Mucosa of descending colon (tissue), 3 donors: ENCODE data around the gene GAPVD1. TPM values are rescaled to one million over a fixed set of nuclear protein-coding genes. Genes with fewer than 3 reads are reported as not detected.
A peak's percentile ranks its signal among the peaks of the same experiment; 100 is the strongest.

Experiments
- ATAC-seq: fragments of 200-7000 bp; cut with Tn5 transposase; one replicate; pipeline ENCODE4 v1.9.1; 2020; ENCODE audit warnings: mild to moderate bottlenecking, moderate library complexity
- DNase-seq, 3 donors: peaks; one replicate each; pipeline ENCODE4 v3.0.0-alpha.2; 2020
- H3K36me3 ChIP-seq: fragments of 200-600 bp; one replicate; pipeline ENCODE4 v1.8.0; 2021; ENCODE audit warnings: low read depth, mild to moderate bottlenecking
- H3K4me1 ChIP-seq: fragments of 200-600 bp; one replicate; pipeline ENCODE4 v1.8.0; 2021; ENCODE audit warnings: low read depth, mild to moderate bottlenecking
- H3K4me3 ChIP-seq: fragments of 200-600 bp; one replicate; pipeline ENCODE4 v1.8.0; 2021; ENCODE audit warnings: mild to moderate bottlenecking
- H3K9me3 ChIP-seq: fragments of 200-600 bp; one replicate; pipeline ENCODE4 v1.8.0; 2021; ENCODE audit warnings: mild to moderate bottlenecking
- intact Hi-C, 2 donors: fragments of 100-400 bp; cut with DNase I in 1 of 2; cut with micrococcal nuclease in 1 of 2; formaldehyde crosslinking; loops; one replicate each; pipeline versions ENCODE4 v1.11.0 to v1.11.1; 2022; cut with DNase I, micrococcal nuclease
- total RNA-seq, 3 donors: library from RNA; stranded (reverse); fragmentation: NEBNext Ultra II Directional in 2 of 3; extraction: Animal tissue kit (Norgen Biotek cat#: 25700) in 2 of 3; gene quantifications; one replicate each; pipeline versions ENCODE4 v1.2.1 to v1.2.4, GENCODE V29; 2021 to 2023
- TF ChIP-seq, protein P1 (sequence below): fragments of 200-600 bp; IDR thresholded peaks from one replicate; pipeline ENCODE4 v1.8.0; 2022; ENCODE audit warnings: antibody characterized with exemption, mild to moderate bottlenecking
- donor health status: DM: no; HTN: no; CAD: no; lungs with moderate emphysema.
- donor health status: DM: no; HTN: no; CAD: no.
- donor health status: DM: no; HTN: yes; CAD: no.

GAPVD1 gene
- total RNA-seq, 3 donors from 2014 or later: 40.8 to 55.1 (median 41.4) TPM

DNA sequence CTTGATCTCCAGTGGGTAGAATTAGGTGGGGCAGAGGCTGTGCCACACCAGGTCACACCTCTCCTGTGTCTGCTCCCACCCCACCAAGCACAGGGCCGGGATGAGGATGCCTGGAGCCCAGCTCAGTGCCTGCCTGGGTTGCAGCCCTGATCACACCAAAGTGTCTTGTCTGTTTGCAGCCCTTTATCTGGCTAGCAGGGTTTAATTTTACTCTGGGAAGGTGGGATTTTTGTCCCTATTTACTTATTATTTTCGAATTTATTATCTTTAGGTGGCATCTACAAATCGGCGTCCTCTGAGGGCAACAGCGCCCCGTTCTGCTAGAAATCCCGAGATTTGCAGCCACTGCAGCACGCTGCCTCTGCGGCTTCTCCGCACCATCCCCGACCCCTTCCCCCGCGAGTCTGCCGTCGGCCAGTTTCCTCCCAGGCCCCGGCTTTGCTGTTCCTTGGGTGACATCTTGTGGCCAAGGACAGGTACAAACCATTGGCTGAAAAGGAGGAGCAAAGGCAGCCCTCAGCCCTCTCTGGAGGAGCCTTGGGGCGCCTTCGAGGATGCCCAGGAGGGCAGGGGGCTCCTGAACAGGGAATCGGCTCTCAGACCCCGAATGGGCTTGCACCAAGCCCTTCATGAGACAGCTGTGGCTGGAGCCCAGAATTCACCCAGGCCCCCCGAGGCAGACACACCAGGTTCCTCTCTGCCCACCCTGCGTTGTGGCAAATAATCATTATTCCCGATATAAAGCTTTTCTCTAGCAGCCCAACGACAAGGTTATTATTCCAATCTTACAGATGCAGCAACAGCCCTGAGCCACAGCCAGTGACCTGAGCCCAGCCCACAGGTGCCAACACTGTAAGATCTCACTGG, 113.0 kb downstream of the GAPVD1 start:
- Histone ChIP-seq H3K9me3 (no peaks in the 10 kb centered on the region), H3K4me1 (peaks cover 5% of the 10 kb centered on the region), H3K4me3 (no peak overlapping the region), H3K36me3 (no peaks in the 10 kb centered on the region)
- intact Hi-C loops: loop anchor here in 1 of 2 donors (5.0 kb wide), 1 partner anchor 602 kb away; the partner anchor contains the start of gene NR6A1
- ATAC-seq: peak; percentile 88
- TF ChIP-seq, protein P1, sequence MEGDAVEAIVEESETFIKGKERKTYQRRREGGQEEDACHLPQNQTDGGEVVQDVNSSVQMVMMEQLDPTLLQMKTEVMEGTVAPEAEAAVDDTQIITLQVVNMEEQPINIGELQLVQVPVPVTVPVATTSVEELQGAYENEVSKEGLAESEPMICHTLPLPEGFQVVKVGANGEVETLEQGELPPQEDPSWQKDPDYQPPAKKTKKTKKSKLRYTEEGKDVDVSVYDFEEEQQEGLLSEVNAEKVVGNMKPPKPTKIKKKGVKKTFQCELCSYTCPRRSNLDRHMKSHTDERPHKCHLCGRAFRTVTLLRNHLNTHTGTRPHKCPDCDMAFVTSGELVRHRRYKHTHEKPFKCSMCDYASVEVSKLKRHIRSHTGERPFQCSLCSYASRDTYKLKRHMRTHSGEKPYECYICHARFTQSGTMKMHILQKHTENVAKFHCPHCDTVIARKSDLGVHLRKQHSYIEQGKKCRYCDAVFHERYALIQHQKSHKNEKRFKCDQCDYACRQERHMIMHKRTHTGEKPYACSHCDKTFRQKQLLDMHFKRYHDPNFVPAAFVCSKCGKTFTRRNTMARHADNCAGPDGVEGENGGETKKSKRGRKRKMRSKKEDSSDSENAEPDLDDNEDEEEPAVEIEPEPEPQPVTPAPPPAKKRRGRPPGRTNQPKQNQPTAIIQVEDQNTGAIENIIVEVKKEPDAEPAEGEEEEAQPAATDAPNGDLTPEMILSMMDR: peak; percentile 46
- DNase-seq: peak; percentile 44 to 68 (median 60)

DNA sequence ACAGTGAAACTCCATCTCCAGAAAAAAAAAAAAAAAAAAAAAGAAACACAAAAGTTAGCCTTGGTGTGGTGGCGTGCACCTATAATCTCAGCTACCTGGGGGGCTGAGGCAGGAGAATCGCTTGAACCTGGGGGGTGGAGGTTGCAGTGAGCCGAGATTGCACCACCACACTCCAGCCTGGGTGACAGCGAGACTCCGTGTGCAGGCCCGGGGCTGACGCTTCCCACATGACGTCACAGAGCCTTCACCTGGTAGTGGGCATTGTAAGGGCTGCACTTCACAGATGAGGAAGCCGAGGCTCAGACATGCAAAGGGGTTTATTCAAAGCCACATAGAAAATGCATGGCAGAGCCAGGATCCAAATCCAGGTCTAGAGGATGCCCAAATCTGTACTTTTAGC, 114.2 kb downstream of the GAPVD1 start:
- Histone ChIP-seq H3K36me3 (no peaks in the 10 kb centered on the region), H3K4me3 (no peak overlapping the region), H3K9me3 (no peaks in the 10 kb centered on the region), H3K4me1 (peaks cover 5% of the 10 kb centered on the region)
- TF ChIP-seq, protein P1: no peak
- ATAC-seq (no peak), DNase-seq (no peak)
- intact Hi-C loops: no loop called here

DNA sequence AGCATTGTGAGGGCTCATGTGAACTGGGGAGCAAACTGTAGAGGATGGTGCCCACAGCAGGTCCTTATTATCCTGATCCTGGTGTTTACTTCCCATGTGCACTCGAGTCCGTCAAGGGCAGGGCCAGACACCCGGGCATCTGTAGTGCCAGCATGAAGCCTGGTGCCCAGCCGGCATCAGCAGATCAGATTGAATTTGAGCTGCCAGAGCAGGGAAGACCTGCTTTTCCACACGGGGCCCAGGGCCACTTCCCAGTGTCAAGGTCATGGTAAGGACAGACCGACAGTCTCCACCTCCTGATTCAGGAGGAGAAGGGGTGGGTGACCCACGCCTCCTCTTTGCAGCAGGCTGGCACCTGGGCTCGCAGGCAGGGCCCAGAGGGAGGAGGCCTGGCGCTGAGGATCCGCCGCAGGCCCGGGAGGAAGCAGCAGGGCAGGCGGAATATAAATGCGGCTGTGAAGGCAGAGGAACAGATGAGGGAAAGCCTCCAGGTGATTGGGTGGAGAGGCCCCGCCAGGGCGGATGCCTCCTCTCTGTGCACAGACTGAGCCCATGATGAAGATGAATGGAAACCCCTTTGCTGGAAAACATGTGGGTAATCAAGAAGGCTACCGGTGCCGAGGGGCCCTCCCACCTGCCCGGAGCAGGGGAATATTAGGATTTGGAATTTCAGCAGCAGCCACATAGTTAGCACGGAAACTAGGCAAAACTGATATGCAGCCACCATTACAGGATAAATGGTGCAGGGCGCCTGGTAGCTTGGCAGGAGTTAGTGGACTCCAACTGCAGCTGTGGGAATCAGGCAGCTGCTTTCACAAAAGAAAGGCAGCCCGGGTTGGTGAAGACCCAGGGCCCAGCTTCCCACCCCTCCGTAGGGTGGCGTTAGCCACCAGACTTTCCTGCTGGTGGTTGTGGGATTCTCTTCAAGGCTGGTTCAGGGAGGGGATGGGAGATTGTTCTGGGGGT, 114.9 kb downstream of the GAPVD1 start:
- Histone ChIP-seq H3K4me3 (no peak overlapping the region), H3K36me3 (no peaks in the 10 kb centered on the region), H3K9me3 (no peaks in the 10 kb centered on the region), H3K4me1 (peaks cover 5% of the 10 kb centered on the region)
- intact Hi-C loops: no loop called here
- no peak for ATAC-seq
- TF ChIP-seq, protein P1: no peak
- DNase-seq: no peak

DNA sequence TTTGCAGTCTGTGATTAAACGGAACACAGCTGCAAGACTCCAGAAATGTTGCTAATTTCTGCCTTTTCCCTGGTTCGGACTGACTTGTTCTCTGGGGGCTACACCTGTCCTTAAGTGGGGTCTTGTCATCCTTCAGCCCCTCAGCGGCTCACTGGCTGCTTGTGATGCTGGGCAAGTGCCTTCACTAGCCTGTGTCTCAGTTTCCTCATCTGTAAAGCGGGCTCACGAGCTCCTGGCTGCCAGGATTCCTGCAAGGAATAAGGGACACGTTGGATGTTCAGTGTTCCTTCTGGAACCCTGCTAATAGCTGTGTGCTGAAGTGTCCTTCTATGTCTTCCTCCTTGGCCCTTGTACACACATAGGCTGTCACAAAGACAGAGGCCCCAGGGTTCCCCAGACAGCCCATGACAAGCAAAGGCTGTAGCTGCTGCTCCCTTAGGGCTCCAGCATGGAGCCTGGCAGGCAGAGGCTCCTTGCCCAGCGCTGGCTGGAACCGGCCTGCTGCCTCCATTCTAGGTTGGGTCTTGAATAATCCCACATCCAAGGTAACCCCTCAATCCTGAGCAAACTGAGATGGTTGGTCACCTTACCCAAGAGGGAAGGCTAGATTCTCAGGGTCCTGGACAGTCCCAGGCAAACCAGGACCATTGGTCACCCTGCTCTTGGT, 116.1 kb downstream of the GAPVD1 start:
- Histone ChIP-seq H3K4me1 (peaks cover 5% of the 10 kb centered on the region), H3K9me3 (no peaks in the 10 kb centered on the region), H3K4me3 (no peak overlapping the region), H3K36me3 (no peaks in the 10 kb centered on the region)
- ATAC-seq (no peak), DNase-seq (no peak)
- intact Hi-C loops: no loop called here
- TF ChIP-seq, protein P1: no peak

DNA sequence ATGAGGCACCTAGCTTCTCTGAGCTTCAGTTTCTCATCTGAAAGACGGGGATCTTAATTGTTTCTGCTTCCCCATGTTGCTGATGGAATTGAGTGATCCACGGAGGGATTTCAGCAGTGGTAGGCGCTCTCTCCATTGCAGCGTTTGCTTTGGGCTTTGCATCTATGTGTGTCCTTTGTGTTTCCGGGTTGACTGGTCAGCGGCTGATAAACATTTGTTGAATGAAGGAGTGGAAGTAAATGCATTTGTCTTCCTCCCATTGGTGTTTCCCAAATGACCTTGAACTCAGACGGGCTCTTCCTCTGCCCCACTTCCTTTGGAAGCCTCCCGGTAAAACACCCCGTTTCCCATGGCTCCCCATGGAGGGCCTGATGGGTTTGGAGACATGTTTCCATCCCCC, 117.2 kb downstream of the GAPVD1 start:
- Histone ChIP-seq H3K36me3 (no peaks in the 10 kb centered on the region), H3K9me3 (no peaks in the 10 kb centered on the region), H3K4me3 (no peak overlapping the region), H3K4me1 (peaks cover 5% of the 10 kb centered on the region)
- intact Hi-C loops: no loop called here
- no peak for DNase-seq
- TF ChIP-seq, protein P1: no peak
- no peak for ATAC-seq
